HCT116 (cell line): ENCODE results near the gene FNDC1. TPM values are rescaled to one million over a fixed set of nuclear protein-coding genes. Genes with fewer than 3 reads are reported as not detected.

Experiments used
- ATAC-seq: fragments of 200-7000 bp; cut with Tn5 transposase; 2 replicates; pipeline ENCODE4 v1.9.1; 2020; ENCODE audit warnings: mild to moderate bottlenecking, moderate library complexity
- BruUV-seq: library from RNA; stranded (reverse); fragments of 400-500 nt; replicated peaks from 2 replicates; lab custom pipeline; 2021; lab: Mats Ljungman, UMichigan
- CTCF ChIA-PET: fragments of 300-600 bp; sonication (Branson Sonifier 250); formaldehyde crosslinking; loops from one replicate; lab custom pipeline; 2021; ENCODE audit warnings: antibody characterized with exemption; lab: Charles Lee
- POLR2A ChIA-PET: fragments of 300-600, 350-600 bp; sonication (Branson Sonifier 250); formaldehyde crosslinking; loops from one replicate; lab custom pipeline; 2021; ENCODE audit warnings: antibody characterized with exemption; lab: Charles Lee
- RAD21 ChIA-PET, 2 experiments: fragments of 300-600 bp; sonication (Branson Sonifier 250); formaldehyde crosslinking; loops; one replicate each; lab custom pipeline; 2023; ENCODE audit warnings: low total read pairs in 2 of 2; ENCODE audit not compliant: uncharacterized antibody in 2 of 2, unreplicated experiment in 2 of 2, low non-redundant PET in 1 of 2; lab: Charles Lee
- DNase-seq: peaks from one replicate; pipeline ENCODE4 v3.0.0-alpha.2; 2010; ENCODE audit warnings: low read depth, low spot score
- H2AFZ ChIP-seq: fragments of 200-600 bp; shearing (Covaris generic), sonication (generic); 2 replicates; pipeline ENCODE4 v1.6.1; 2017; ENCODE audit warnings: low read depth, mixed run types, mixed read lengths, antibody characterized with exemption, low read length; ENCODE audit not compliant: poor library complexity, severe bottlenecking
- H3K27ac ChIP-seq: 2 replicates; pipeline ENCODE4 v1.5.1; 2012; ENCODE audit warnings: low read depth, low read length
- H3K27me3 ChIP-seq: fragments of 200-600 bp; sonication (generic); 2 replicates; pipeline ENCODE4 v1.6.1; 2016; ENCODE audit warnings: mixed run types, low read length, mixed read lengths; ENCODE audit not compliant: insufficient read depth
- H3K36me3 ChIP-seq, 2 experiments: fragments of 200-500 bp in 1 of 2; fragments of 200-600 bp in 1 of 2; sonication (Bioruptor generic) in 1 of 2; sonication (generic) in 1 of 2; 2 replicates each; pipeline versions ENCODE4 v1.5.1 to v1.6.1; 2014 to 2016; ENCODE audit warnings: low read length in 2 of 2, inconsistent platforms in 1 of 2, mixed read lengths in 1 of 2, mixed run types in 1 of 2; ENCODE audit not compliant: insufficient read depth in 2 of 2, control insufficient read depth in 1 of 2
- H3K4me1 ChIP-seq, 2 experiments: fragments of 200-600 bp in 1 of 2; sonication (generic) in 1 of 2; 2 replicates each; pipeline versions ENCODE4 v1.5.1 to v1.6.1; 2012 to 2017; ENCODE audit warnings: low read length in 2 of 2, inconsistent platforms in 1 of 2, mild to moderate bottlenecking in 1 of 2, mixed read lengths in 1 of 2, mixed run types in 1 of 2, moderate library complexity in 1 of 2; ENCODE audit not compliant: insufficient read depth in 2 of 2, control insufficient read depth in 1 of 2
- H3K4me2 ChIP-seq: fragments of 200-600 bp; sonication (generic); 2 replicates; pipeline ENCODE4 v1.6.1; 2017; ENCODE audit warnings: mixed run types, low read length, mixed read lengths
- H3K4me3 ChIP-seq, 2 experiments: fragments of 200-600 bp in 1 of 2; sonication (generic) in 1 of 2; replicated peaks in 1 of 2; 2 replicates each; pipeline ENCODE4 v1.5.1; 2011 to 2016; ENCODE audit warnings: low read length in 2 of 2, control low read depth in 1 of 2, low read depth in 1 of 2, mild to moderate bottlenecking in 1 of 2, mixed read lengths in 1 of 2, mixed run types in 1 of 2
- H3K79me2 ChIP-seq: fragments of 200-600 bp; sonication (generic); 2 replicates; pipeline ENCODE4 v1.6.1; 2017; ENCODE audit warnings: mild to moderate bottlenecking, mixed run types, low read length, moderate library complexity, mixed read lengths; ENCODE audit not compliant: insufficient read depth
- H3K9ac ChIP-seq: fragments of 200-600 bp; sonication (generic); 2 replicates; pipeline ENCODE4 v1.6.1; 2016; ENCODE audit warnings: low read length, mixed read lengths
- H3K9me2 ChIP-seq: fragments of 200-600 bp; sonication (generic), shearing (Covaris generic); 2 replicates; pipeline ENCODE4 v1.6.1; 2017; ENCODE audit warnings: mixed run types, mild to moderate bottlenecking, moderate library complexity; ENCODE audit not compliant: insufficient read depth
- H3K9me3 ChIP-seq, 2 experiments: fragments of 200-500 bp in 1 of 2; fragments of 200-600 bp in 1 of 2; sonication (Bioruptor generic) in 1 of 2; sonication (generic) in 1 of 2; 2 replicates each; pipeline ENCODE4 v1.6.1; 2014 to 2017; ENCODE audit warnings: low read length in 2 of 2, mixed read lengths in 2 of 2, inconsistent platforms in 1 of 2, low read depth in 1 of 2, mild to moderate bottlenecking in 1 of 2, mixed run types in 1 of 2, moderate library complexity in 1 of 2; ENCODE audit not compliant: control insufficient read depth in 1 of 2, insufficient read depth in 1 of 2
- H4K20me1 ChIP-seq: fragments of 200-600 bp; sonication (generic), shearing (Covaris generic); 2 replicates; pipeline ENCODE4 v1.6.1; 2017; ENCODE audit warnings: mixed run types, mild to moderate bottlenecking, moderate library complexity; ENCODE audit not compliant: insufficient read depth
- CBX3 ChIP-seq: IDR thresholded peaks from 2 replicates; pipeline ENCODE4 v1.6.1; 2012; ENCODE audit warnings: low read depth
- CTCF ChIP-seq, 3 experiments: fragments of 200-600 bp in 1 of 3; sonication (generic) in 1 of 3; IDR thresholded peaks in 2 of 3; conservative IDR thresholded peaks in 1 of 3; 2 replicates each; pipeline ENCODE4 v1.5.1; 2012 to 2017; ENCODE audit warnings: low read depth in 2 of 3, low read length in 2 of 3, antibody characterized with exemption in 1 of 3, borderline replicate concordance in 1 of 3, control low read depth in 1 of 3, mild to moderate bottlenecking in 1 of 3, mixed read lengths in 1 of 3, mixed run types in 1 of 3, moderate library complexity in 1 of 3; ENCODE audit not compliant: insufficient read depth in 1 of 3
- ELF1 ChIP-seq: IDR thresholded peaks from 2 replicates; pipeline ENCODE4 v1.6.1; 2012; ENCODE audit warnings: low read depth, borderline replicate concordance
- EZH2phosphoT487 ChIP-seq: fragments of 200-600 bp; IDR thresholded peaks from 2 replicates; pipeline ENCODE4 v1.6.1; 2018; ENCODE audit warnings: antibody characterized with exemption, borderline replicate concordance
- FOSL1 ChIP-seq: IDR thresholded peaks from 2 replicates; pipeline ENCODE4 v1.6.1; 2012; ENCODE audit warnings: low read depth
- MAX ChIP-seq: IDR thresholded peaks from 2 replicates; pipeline ENCODE4 v1.6.1; 2012
- POLR2AphosphoS5 ChIP-seq: IDR thresholded peaks from 2 replicates; pipeline ENCODE4 v1.6.1; 2011; ENCODE audit warnings: mild to moderate bottlenecking, low read depth, low read length, moderate library complexity
- SIN3A ChIP-seq: IDR thresholded peaks from 2 replicates; pipeline ENCODE4 v1.6.1; 2012; ENCODE audit warnings: low read depth
- SP1 ChIP-seq: IDR thresholded peaks from 2 replicates; pipeline ENCODE4 v1.6.1; 2012; ENCODE audit warnings: low read depth
- SRF ChIP-seq: IDR thresholded peaks from 2 replicates; pipeline ENCODE4 v1.6.1; 2012; ENCODE audit warnings: low read depth
- ZBTB33 ChIP-seq: IDR thresholded peaks from 2 replicates; pipeline ENCODE4 v1.6.1; 2011; ENCODE audit warnings: mild to moderate bottlenecking, low read length, moderate library complexity; ENCODE audit not compliant: insufficient replicate concordance; ENCODE audit errors: extremely low read depth
- ZFX ChIP-seq: fragments of 450-650 bp; IDR thresholded peaks from 2 replicates; pipeline ENCODE4 v1.6.1; 2017
- ZNF274 ChIP-seq: fragments of 200-500 bp; sonication (Bioruptor generic); IDR thresholded peaks from 2 replicates; pipeline ENCODE4 v1.6.1; 2014; ENCODE audit warnings: mild to moderate bottlenecking, low read depth, low read length, inconsistent platforms
- intact Hi-C: fragments of 100-400 bp; cut with micrococcal nuclease; formaldehyde crosslinking; loops from 2 replicates; pipeline ENCODE4 v1.10.0; 2022
- total RNA-seq: library from RNA; stranded (reverse); gene quantifications from one replicate; pipeline ENCODE4 v1.2.1, GENCODE V29; 2021; ENCODE audit not compliant: unreplicated experiment

The FNDC1 gene
- total RNA-seq, 1 experiment from 2014 or later: 0.07 TPM

GRCh38 chr6:159257846-159258245 lies 88.6 kb downstream of the FNDC1 start:
- intact Hi-C loops: no loop called here
- no peak overlapping the region for H3K4me3 ChIP-seq
- no peak for DNase-seq
- H3K36me3 ChIP-seq: no peaks in the 10 kb centered on the region
- ChIA-PET CTCF (no interaction called here), RAD21 (no interaction called here), POLR2A (no interaction called here)
- H3K27me3 ChIP-seq: no peaks in the 10 kb centered on the region; the same call in 1 of the 2 replicates
- H3K4me1 ChIP-seq: 0 out of 4 replicates have a peak, but pooled peaks cover 0 to 3% of the 10 kb centered on the region in 2 experiments
- BruUV-seq: no TSS peak
- H3K79me2 ChIP-seq: no peaks in the 10 kb centered on the region
- no peak overlapping the region for H2AFZ ChIP-seq
- no peaks in the 10 kb centered on the region for H4K20me1 ChIP-seq
- no peaks in the 10 kb centered on the region for H3K9me3 ChIP-seq
- H3K27ac ChIP-seq: no peak overlapping the region
- no peaks in the 10 kb centered on the region for H3K9me2 ChIP-seq
- no peak for ATAC-seq
- TF ChIP-seq SRF (no peak), ZNF274 (no peak), EZH2phosphoT487 (no peak), CTCF (IDR thresholded peaks at IDR 0.05 in 2 of 3, conservative IDR thresholded peaks at IDR 0.05 in 1 of 3; ENCODE audit: borderline replicate concordance in 1 of 3, insufficient read depth in 1 of 3, low read depth in 2 of 3, low read length in 2 of 3) (no peak), ZFX (no peak), FOSL1 (no peak)
- TF ChIP-seq, all 23 proteins: peak for 0
- no peak overlapping the region for H3K9ac ChIP-seq
- H3K4me2 ChIP-seq: no peak overlapping the region

GRCh38 chr6:159259441-159260125 lies 90.4 kb downstream of the FNDC1 start:
- no peaks in the 10 kb centered on the region for H3K9me3 ChIP-seq
- ChIA-PET RAD21 (no interaction called here), CTCF (no interaction called here), POLR2A (no interaction called here)
- DNase-seq (no peak), ATAC-seq (no peak)
- H3K27ac ChIP-seq: no peak overlapping the region
- H4K20me1 ChIP-seq: no peaks in the 10 kb centered on the region
- intact Hi-C loops: no loop called here
- H3K4me2 ChIP-seq: no peak overlapping the region
- no peak overlapping the region for H3K9ac ChIP-seq
- H3K79me2 ChIP-seq: no peaks in the 10 kb centered on the region
- no TSS peak for BruUV-seq
- H2AFZ ChIP-seq: no peak overlapping the region
- no peaks in the 10 kb centered on the region for H3K4me1 ChIP-seq
- H3K4me3 ChIP-seq: no peak overlapping the region
- no peaks in the 10 kb centered on the region for H3K9me2 ChIP-seq
- H3K36me3 ChIP-seq: no peaks in the 10 kb centered on the region
- H3K27me3 ChIP-seq: peaks cover 7% of the 10 kb centered on the region
- no peak for TF ChIP-seq MAX
- TF ChIP-seq ZNF274: no peak
- no peak for TF ChIP-seq ZBTB33
- no peak for TF ChIP-seq SIN3A
- TF ChIP-seq CTCF (IDR thresholded peaks at IDR 0.05 in 2 of 3, conservative IDR thresholded peaks at IDR 0.05 in 1 of 3; ENCODE audit: borderline replicate concordance in 1 of 3, insufficient read depth in 1 of 3, low read depth in 2 of 3, low read length in 2 of 3): no peak
- TF ChIP-seq SP1: no peak
- no peak for TF ChIP-seq CBX3
- TF ChIP-seq POLR2AphosphoS5: no peak
- TF ChIP-seq ELF1: no peak
